ENCODE measurements around the gene PAPSS2.

DNA sequence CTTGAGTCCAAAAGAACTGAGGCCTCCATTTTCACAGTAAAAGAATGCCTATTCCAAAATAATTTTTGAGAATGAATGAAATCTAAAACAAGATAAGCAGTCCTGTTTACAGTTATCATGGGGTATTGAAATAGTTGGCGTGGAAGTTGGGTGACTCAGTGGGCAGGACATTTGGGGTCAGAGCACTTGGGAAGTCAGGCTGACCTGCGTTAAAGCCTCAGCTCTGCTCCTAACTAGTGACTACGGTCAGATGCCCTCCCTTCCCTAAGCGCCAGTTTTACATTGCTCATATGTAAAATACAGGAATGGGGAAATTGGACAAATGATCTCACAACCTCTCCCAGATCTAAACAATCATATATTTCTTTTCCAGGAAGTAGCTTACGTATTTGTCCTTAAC is 2.3 kb upstream of the PAPSS2 start:
- TF ChIP-seq CEBPB (IDR thresholded peaks at IDR 0.05; ENCODE audit: low read depth) (no peak), EZH2phosphoT487 (IDR thresholded peaks at IDR 0.05; ENCODE audit: borderline replicate concordance) (no peak), EZH2 (IDR thresholded peaks at IDR 0.05) (no peak), POLR2A (IDR thresholded peaks at IDR 0.05; ENCODE audit: borderline replicate concordance, extremely low read depth, insufficient read depth, insufficient read length) (no peak), POLR2AphosphoS5 (IDR thresholded peaks at IDR 0.05; ENCODE audit: low read depth, low read length) (no peak), JUND (IDR thresholded peaks at IDR 0.05) (no peak), TCF7L2 (IDR thresholded peaks at IDR 0.05; ENCODE audit: borderline replicate concordance, extremely low read depth, insufficient read depth, insufficient read length) (no peak), SRF (IDR thresholded peaks at IDR 0.05; ENCODE audit: low read depth) (no peak), ZNF274 (IDR thresholded peaks at IDR 0.05; ENCODE audit: low read depth, low read length) (no peak)
- TF ChIP-seq, protein P1, sequence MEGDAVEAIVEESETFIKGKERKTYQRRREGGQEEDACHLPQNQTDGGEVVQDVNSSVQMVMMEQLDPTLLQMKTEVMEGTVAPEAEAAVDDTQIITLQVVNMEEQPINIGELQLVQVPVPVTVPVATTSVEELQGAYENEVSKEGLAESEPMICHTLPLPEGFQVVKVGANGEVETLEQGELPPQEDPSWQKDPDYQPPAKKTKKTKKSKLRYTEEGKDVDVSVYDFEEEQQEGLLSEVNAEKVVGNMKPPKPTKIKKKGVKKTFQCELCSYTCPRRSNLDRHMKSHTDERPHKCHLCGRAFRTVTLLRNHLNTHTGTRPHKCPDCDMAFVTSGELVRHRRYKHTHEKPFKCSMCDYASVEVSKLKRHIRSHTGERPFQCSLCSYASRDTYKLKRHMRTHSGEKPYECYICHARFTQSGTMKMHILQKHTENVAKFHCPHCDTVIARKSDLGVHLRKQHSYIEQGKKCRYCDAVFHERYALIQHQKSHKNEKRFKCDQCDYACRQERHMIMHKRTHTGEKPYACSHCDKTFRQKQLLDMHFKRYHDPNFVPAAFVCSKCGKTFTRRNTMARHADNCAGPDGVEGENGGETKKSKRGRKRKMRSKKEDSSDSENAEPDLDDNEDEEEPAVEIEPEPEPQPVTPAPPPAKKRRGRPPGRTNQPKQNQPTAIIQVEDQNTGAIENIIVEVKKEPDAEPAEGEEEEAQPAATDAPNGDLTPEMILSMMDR (IDR thresholded peaks at IDR 0.05 in 2 of 3, conservative IDR thresholded peaks at IDR 0.05 in 1 of 3; ENCODE audit: borderline replicate concordance in 1 of 3, insufficient read depth in 1 of 3, low read depth in 2 of 3, low read length in 2 of 3): no peak
- TF ChIP-seq, protein P2, sequence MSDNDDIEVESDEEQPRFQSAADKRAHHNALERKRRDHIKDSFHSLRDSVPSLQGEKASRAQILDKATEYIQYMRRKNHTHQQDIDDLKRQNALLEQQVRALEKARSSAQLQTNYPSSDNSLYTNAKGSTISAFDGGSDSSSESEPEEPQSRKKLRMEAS (IDR thresholded peaks at IDR 0.05): no peak
